Upper lobe of left lung (tissue), 6 donors: ENCODE results near the gene PPP1CC. TPM values are rescaled to one million over a fixed set of nuclear protein-coding genes. Genes with fewer than 3 reads are reported as not detected.

Source experiments
- ATAC-seq, 2 donors: fragments of 200-7000 bp; cut with Tn5 transposase; one replicate each; pipeline ENCODE4 v1.9.1; 2022; ENCODE audit warnings: mild to moderate bottlenecking in 2 of 2, moderate library complexity in 2 of 2; ENCODE audit not compliant: low FRiP score in 2 of 2
- DNase-seq, 2 donors: peaks; one replicate each; pipeline ENCODE4 v3.0.0-alpha.2; 2019 to 2020
- H3K27ac ChIP-seq, 4 donors: fragments of 200-600 bp; sonication (generic); one replicate each; pipeline ENCODE4 v1.5.1; 2016 to 2019
- H3K27me3 ChIP-seq, 4 donors: fragments of 200-600 bp; sonication (generic); one replicate each; pipeline ENCODE4 v1.5.1; 2017 to 2019
- H3K36me3 ChIP-seq, 4 donors: fragments of 200-600 bp; sonication (generic); one replicate each; pipeline ENCODE4 v1.5.1; 2016 to 2019
- H3K4me1 ChIP-seq, 4 donors: fragments of 200-600 bp; sonication (generic); one replicate each; pipeline ENCODE4 v1.5.1; 2018 to 2019
- H3K4me3 ChIP-seq, 4 donors: fragments of 200-600 bp; sonication (generic); one replicate each; pipeline ENCODE4 v1.5.1; 2017 to 2019; ENCODE audit warnings: mild to moderate bottlenecking in 2 of 4, moderate library complexity in 1 of 4
- H3K9me3 ChIP-seq, 4 donors: fragments of 200-600 bp; sonication (generic); one replicate each; pipeline ENCODE4 v1.5.1; 2018 to 2019
- EP300 ChIP-seq, 4 donors: sonication (generic); formaldehyde crosslinking; IDR thresholded peaks; one replicate each; pipeline ENCODE4 v1.5.1; 2017; ENCODE audit warnings: antibody characterized with exemption in 4 of 4, control low read depth in 2 of 4
- POLR2A ChIP-seq, 4 donors: fragments of 450-650 bp; IDR thresholded peaks; one replicate each; pipeline ENCODE4 v1.5.1; 2016 to 2017; ENCODE audit warnings: antibody characterized with exemption in 4 of 4, mild to moderate bottlenecking in 2 of 4
- POLR2AphosphoS5 ChIP-seq, 2 donors: sonication (generic); formaldehyde crosslinking; IDR thresholded peaks; one replicate each; pipeline ENCODE4 v1.5.1; 2017; ENCODE audit warnings: antibody characterized with exemption in 2 of 2
- WGBS, 2 donors: methylation state at CpG; one replicate each; pipeline ENCODE4 v1.1.5; 2017 to 2018; 5-methylcytosine and 5-hydroxymethylcytosine counted together
- total RNA-seq, 6 donors: library from RNA; depleted of rRNA in 4 of 6; stranded (reverse); fragments of >200 nt in 4 of 6; gene quantifications; one replicate each; pipeline versions ENCODE4 v1.1.0 to v1.2.1, GENCODE V29; 2016 to 2021
- TF ChIP-seq, protein P1 (sequence below), 6 experiments: fragments of 450-650 bp in 4 of 6; fragments of 200-600 bp in 2 of 6; sonication (generic) in 2 of 6; IDR thresholded peaks; one replicate each; pipeline ENCODE4 v1.5.1; 2016 to 2019; ENCODE audit warnings: antibody characterized with exemption in 6 of 6
- donor health status: DM: no; HTN: no; CAD: no; lungs with moderate emphysema.
- donor health status: DM: no; HTN: yes; CAD: no; lungs with severe emphysema.

Gene PPP1CC
- 100 to 1,000 TPM in 2 of 6 donors, 10 to 100 TPM in 4; 26.0 to 114 (median 85.4) TPM for total RNA-seq

DNA sequence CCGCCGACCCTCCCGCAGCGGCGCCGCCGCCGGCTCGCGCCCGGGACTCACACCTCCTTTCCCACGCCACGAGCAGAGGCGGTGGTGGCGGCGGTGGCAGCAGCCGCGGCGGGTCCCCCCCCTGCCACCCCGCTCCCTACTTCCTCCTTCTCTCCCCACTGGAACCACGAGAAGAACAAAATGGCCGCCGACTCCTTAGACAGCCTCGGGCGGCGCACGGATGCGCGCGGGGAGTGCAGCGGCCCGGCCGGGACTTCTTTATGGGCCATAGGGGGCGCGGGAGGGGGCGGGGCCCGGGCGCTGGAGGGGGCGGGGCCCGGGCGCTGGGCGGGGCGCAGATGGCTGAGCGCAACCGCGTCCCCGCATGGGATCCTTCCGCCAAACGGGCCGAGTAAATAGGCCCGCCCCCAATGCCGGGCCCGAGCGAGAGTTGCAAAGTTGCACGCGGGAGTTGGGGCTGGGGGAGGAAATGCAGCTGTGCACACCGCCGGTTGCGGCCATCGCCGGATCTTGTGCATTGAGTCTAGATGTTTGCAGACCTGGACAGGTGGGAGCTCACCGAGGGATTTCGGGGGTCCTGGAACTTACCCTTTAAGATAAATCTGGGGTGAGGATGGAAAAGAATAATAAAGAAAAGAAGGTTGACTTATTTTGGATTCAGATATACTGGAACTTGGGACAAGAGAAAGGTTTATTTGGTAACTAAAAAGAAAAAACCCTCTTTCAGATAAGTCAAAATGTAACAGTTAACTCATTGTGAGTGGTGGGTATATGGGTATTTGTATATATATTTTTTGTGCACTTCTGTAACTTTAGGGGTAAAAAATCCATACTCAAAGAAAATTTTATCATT lies at the start of gene PPP1CC:
Gene PPP1CC (minus strand): TSS at position 174 of the 853 bp plus-strand sequence. CDS start 184 bp downstream, outside the sequence.
- peak within 1 kb of the TSS; percentile 86 to 96 (median 90) for H3K27ac ChIP-seq
- H3K9me3 ChIP-seq, result no peaks in the 10 kb centered on the region
- peak within 1 kb of the TSS; percentile 88 to 99 (median 94) for H3K4me3 ChIP-seq
- peak in 1 of 4 donors; percentile 41 for TF ChIP-seq EP300 (IDR thresholded peaks at IDR 0.05)
- TF ChIP-seq, protein P1, sequence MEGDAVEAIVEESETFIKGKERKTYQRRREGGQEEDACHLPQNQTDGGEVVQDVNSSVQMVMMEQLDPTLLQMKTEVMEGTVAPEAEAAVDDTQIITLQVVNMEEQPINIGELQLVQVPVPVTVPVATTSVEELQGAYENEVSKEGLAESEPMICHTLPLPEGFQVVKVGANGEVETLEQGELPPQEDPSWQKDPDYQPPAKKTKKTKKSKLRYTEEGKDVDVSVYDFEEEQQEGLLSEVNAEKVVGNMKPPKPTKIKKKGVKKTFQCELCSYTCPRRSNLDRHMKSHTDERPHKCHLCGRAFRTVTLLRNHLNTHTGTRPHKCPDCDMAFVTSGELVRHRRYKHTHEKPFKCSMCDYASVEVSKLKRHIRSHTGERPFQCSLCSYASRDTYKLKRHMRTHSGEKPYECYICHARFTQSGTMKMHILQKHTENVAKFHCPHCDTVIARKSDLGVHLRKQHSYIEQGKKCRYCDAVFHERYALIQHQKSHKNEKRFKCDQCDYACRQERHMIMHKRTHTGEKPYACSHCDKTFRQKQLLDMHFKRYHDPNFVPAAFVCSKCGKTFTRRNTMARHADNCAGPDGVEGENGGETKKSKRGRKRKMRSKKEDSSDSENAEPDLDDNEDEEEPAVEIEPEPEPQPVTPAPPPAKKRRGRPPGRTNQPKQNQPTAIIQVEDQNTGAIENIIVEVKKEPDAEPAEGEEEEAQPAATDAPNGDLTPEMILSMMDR (IDR thresholded peaks at IDR 0.05), result peak in 2 of 6 experiments; percentile 11 to 26
- TF ChIP-seq POLR2A (IDR thresholded peaks at IDR 0.05), result peak in 2 of 4 donors; percentile 71 to 81
- peak; percentile 85 to 92 for TF ChIP-seq POLR2AphosphoS5 (IDR thresholded peaks at IDR 0.05)
- ATAC-seq (peak; percentile 98), DNase-seq (peak; percentile 97 to 98)
- H3K4me1 ChIP-seq, result peaks cover 37 to 41% (median 40%) of the 10 kb centered on the region in 4 donors
- H3K27me3 ChIP-seq, result no peaks in the 10 kb centered on the region
- WGBS, 2 donors, result 1 to 3% methylated on average over 31 to 47 of the region's 63 CpGs
- H3K36me3 ChIP-seq, result no peaks in the 10 kb centered on the region

DNA sequence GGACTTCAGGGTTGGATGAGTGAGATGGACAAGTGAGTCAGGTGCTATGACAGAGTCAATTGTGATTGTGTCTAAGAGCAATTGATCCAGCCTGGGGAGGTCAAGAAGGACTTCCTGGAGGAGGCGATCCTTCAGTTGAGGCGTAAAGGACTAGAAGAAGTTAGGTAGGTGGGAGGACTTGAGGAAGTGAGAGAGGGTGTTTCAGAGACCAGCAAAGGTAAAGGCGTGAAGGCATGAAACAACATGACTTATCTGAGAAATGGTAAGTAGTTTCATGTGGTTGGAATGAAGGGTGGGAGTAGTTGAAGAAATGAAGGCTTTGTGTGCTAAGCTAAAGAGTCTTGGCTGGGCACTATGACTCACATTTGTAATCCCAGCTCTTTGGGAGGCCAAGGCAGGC lies 48.9 kb upstream of the PPP1CC start:
- TF ChIP-seq, protein P1 (IDR thresholded peaks at IDR 0.05), result no peak
- TF ChIP-seq POLR2A (IDR thresholded peaks at IDR 0.05), result no peak
- TF ChIP-seq EP300 (IDR thresholded peaks at IDR 0.05), result no peak
- TF ChIP-seq POLR2AphosphoS5 (IDR thresholded peaks at IDR 0.05), result no peak
- H3K9me3 ChIP-seq, result no peaks in the 10 kb centered on the region
- no peak for ATAC-seq
- H3K27me3 ChIP-seq, result no peaks in the 10 kb centered on the region
- no peak overlapping the region for H3K27ac ChIP-seq
- H3K4me1 ChIP-seq, result peaks cover 0 to 5% (median 0%) of the 10 kb centered on the region in 4 donors
- no peaks in the 10 kb centered on the region for H3K36me3 ChIP-seq
- no peak overlapping the region for H3K4me3 ChIP-seq
- 93 to 94% methylated on average over 3 of the region's 3 CpGs for WGBS, 2 donors
- DNase-seq, result no peak

DNA sequence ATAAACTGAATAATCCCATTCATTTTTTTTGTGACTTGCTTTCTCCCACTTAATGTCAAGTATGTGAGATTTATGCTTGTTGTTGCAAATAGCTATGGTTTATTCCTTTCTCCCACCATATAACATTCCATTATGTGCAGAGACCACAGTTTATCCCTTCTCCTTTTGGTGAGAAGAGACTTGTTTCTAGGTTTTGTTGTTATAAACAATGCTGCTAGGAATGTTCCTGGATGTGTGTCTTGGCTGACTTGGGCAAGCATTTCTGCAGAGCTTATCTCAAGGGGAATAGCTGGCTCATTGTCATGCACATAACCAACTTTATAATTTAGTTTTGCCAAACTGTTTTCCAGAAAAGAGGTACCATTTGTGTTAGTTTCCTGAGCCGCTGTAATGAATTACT lies 47.6 kb upstream of the PPP1CC start:
- Histone ChIP-seq H3K4me3 (no peak overlapping the region), H3K36me3 (no peaks in the 10 kb centered on the region), H3K4me1 (peaks cover 0 to 5% (median 0%) of the 10 kb centered on the region in 4 donors), H3K27ac (no peak overlapping the region), H3K27me3 (no peaks in the 10 kb centered on the region), H3K9me3 (no peaks in the 10 kb centered on the region)
- TF ChIP-seq POLR2AphosphoS5 (IDR thresholded peaks at IDR 0.05) (no peak), POLR2A (IDR thresholded peaks at IDR 0.05) (no peak), EP300 (IDR thresholded peaks at IDR 0.05) (no peak)
- TF ChIP-seq, protein P1 (IDR thresholded peaks at IDR 0.05), result no peak
- WGBS, 2 donors, result 86 to 100% methylated on average over 1 of the region's 1 CpG
- no peak for DNase-seq
- ATAC-seq, result peak in 1 of 2 donors; percentile 46

DNA sequence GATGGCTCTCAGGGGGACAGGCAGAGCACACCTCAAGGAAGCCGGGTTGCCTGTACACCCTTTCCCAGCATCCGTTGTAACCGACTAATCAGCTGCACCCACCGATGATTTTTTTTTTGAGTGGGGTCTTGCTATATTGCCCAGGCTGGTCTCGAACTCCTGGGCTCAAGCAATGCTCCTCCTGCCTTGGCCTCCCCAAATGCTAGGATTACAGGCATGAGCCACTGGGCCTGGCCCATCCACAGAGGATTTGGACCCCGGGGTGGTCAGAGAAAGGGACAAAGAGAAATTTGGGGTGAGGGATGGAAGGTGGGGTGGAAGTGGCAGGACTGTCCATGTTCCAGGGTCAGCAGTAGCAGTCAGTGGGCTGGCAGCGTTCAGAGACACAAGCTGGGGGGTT lies 43.3 kb upstream of the PPP1CC start:
- 80 to 89% methylated on average over 7 of the region's 7 CpGs for WGBS, 2 donors
- DNase-seq, result no peak
- no peaks in the 10 kb centered on the region for H3K36me3 ChIP-seq

More for the DNA sequence above, 43.3 kb upstream of the PPP1CC start:
- no peaks in the 10 kb centered on the region for H3K27me3 ChIP-seq
- H3K9me3 ChIP-seq, result no peaks in the 10 kb centered on the region
- H3K27ac ChIP-seq, result no peak overlapping the region
- H3K4me1 ChIP-seq, result peaks cover 0 to 5% (median 0%) of the 10 kb centered on the region in 4 donors
- TF ChIP-seq EP300 (IDR thresholded peaks at IDR 0.05) (no peak), POLR2A (IDR thresholded peaks at IDR 0.05) (no peak)
- TF ChIP-seq, protein P1 (IDR thresholded peaks at IDR 0.05), result no peak
- H3K4me3 ChIP-seq, result no peak overlapping the region
- ATAC-seq, result no peak
